ENCODE measurements around the gene FOXO1.

FOXO1 gene

DNA sequence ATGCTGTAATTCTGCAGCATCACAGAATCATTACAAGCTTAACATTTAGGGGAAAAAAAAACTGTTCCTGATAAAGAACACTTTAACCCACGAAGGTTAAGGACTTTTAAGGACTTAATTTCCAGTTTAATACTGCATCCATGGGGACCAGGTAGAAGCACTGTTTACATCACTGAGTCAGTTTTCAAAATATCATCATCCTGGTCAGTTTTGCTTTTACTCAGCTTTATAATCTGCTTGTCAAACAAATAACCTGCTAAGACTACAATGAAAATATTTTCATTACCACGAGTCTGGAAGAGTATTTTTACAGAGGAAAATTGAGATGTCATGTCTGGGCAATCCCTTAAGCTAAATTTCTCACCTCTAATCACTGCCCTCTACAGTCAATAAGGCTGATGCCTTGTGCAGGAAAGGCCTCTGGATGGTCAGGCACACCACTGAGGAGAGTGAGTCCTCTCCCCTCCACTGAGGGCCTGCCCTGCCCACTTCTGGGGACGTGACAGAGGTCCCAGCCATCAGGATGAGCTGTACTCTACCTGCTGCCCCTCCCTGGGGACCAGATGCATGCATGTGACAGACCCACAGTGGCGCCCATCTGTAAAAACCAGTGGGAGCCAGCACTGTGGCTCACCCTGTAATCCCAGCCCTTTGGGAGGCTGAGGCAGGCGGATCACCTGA is 31.0 kb downstream of the FOXO1 start:
- no peak for DNase-seq

DNA sequence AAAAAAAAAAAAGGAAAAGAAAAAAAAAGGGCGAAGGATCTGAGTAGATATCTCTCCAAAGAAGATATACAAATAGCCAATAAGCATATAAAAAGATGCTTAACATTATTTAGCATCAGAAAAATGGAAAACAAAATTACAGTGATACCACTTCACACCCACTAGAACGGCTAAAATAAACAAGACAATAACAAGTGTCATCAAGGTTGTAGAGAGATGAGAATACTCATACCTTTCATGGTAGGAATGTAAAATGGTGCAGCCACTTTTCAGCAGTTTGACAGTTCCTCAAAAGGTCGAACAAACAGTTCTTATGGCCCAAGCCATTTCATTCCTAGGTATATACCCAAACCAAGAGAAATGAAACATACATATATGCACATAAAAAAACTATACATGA is 33.5 kb downstream of the FOXO1 start:
- DNase-seq, result no peak

DNA sequence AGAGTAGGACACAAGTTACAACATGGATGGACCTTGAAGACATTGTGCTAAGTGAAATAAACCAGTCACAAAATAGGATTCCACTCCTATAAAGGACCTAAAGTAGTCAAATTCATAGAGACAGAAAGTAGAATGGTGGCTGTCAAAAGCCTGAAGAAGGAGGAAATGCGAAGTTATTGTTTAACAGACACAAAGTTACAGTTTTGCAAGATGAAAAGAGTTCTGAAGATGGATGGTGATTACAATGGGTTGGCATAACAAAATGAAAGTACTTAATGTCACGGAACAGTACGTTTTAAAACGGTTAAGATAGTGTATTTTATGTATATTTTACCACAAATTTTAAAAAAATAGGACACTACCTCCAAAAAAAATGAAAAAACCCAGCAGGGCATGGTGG is 34.8 kb downstream of the FOXO1 start:
- DNase-seq, result no peak

DNA sequence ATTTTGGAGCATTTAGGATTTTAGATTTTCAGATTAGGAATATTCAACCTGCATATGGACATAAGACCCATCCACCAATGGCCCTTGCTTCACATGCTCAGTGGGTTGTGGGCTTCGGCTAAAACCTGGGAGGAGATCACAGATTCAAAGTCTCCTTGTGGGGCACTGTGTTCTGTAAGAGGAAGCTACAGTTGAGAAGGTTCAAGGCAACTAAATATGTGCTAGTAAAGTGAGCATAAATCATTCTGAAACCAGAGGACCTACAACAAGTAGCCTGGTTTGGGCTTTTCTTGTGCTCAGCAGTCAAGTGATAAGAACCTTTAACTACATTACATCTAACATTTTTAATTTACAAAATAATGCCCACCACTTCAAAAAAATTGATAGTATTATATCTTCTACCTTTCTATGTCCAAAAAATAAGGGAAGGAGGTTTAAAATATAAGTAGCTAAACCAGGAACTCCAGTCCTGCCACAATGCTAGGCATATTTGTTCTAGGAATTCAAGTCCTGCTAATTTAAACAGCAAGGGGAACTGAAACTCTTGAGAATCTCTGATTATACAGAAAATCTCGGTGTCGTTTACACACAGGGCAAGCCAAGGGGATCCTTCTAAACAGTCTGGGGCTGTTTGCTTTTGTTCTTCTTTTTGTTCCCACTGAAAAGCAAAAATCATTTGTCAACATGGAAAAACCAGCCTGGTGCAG is 36.6 kb downstream of the FOXO1 start:
- DNase-seq, result no peak

DNA sequence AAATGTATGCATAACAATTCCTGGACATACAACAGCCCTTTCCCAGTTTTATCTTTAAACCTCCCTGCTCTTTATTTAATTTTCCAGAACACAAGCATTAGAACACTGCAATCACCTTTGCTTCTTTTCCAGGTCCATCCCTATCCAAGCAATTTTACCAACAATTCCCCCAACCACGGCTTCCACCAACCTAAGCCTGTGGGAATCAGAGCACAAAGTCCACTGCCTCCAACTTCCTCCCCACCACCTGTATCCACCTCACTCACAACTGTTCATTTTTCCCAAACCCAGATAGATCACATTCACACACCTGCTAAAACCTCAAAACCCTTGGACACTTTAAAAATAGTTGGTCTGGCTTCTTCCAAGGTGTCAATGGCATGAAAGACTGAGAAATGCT is 39.5 kb downstream of the FOXO1 start:
- DNase-seq, result no peak

DNA sequence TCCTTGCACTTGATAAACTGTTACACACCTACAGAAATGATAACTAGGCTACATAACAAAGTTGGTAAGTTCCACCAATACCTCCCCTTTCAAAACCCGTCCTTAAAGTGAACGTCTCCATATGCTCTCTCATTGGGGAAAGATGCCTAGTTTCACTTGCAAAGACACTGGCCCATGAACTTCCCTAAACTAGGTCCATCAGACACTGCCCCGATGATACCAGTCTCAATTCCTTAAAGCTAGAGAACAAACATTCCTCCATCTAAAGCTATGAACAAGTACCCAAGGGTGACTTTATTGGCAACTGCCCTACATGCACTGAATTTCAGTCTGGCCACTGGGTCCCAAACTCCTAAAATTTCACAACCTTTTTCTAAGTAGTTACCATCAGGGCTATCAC is 39.9 kb downstream of the FOXO1 start:
- DNase-seq, result no peak

DNA sequence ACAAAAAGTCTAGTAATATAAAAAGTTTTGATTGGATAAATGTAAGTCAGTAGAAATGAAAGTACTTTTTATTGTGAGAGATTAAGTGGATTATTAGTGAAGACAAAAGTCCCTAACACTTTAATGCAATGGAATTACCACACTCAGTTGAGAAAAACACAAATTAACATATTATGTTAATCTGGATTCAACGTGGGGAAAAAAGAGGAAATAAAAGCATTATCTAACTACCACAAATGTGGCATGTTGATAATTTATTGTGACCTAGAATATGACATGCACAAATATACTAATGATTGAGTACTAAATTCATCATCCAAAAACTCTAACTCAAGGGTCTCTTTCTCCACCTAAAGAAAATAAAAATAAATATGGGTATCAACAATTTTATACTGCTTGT is 41.5 kb downstream of the FOXO1 start:
- DNase-seq, result no peak

DNA sequence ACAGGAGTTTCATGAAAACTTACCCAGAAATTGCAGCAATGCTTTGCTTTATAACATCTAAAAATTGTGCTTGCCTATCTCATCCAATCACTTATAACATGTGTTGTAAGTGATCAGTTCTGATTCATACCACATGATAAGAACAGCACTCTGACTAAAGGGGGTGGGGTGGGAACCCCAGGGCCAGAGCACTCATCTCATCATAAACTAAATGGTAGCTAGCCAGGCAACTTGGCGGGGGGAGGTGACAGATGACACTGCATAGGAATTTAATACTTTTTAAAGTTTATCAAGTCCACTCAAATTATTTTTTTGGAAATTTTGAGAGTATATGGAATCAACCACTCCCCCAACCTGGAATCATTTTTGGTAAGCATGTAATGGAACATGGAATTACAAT is 42.1 kb downstream of the FOXO1 start:
- no peak for DNase-seq

DNA sequence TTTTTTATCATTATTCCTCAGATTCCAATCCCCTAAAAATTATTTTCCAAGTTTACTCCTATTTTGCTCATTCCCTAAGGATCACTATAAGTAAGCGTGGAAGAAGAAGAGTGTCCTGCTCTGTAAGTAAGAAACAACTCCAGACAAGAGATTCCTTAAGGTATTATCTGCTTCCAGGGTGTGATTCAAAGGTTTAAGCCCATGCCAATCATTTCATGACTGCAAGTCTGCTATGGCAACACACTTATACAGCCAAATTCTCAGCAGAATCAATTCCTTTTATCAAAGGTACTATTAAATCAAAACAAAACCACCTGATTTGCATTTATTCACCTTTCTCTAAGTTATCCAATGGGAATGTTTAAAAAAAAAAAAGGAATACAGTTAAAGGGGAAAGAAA is 43.7 kb downstream of the FOXO1 start:
- no peak for DNase-seq

DNA sequence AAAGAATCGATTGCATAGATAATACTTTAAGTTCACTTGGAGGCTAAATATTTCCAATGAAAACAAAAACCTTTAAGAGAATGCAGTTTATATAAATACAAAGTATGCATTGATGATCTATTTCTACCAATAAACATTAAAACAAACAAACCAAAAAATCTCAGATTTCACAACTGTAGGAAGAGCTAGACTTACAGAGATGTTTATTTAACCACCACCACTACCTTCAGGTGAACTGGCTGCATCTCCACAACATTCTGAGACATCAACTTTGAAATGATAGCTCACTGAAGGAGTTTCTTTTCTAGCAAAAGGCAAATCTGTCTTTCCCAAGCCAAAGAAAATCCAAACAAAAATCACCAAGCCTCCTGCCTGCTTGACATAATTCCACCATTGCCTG is 44.2 kb downstream of the FOXO1 start:
- DNase-seq, result no peak

DNA sequence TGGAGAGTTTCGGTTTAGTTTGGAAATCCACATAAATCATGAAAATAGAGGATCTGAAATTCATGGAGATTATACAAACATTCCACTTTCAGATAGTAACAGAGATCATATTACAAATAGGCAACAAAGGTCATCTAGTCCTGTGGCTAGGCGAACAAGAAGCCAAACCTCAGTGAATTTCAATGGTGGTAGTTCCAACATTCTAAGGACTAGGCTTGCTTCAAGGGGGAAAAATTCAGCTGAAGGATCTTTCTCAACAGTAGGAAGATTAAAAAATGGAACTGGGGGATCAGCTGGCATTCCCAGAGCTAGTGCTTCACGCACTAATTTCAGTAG is 47.0 kb downstream of the FOXO1 start:
- no peak for DNase-seq

DNA sequence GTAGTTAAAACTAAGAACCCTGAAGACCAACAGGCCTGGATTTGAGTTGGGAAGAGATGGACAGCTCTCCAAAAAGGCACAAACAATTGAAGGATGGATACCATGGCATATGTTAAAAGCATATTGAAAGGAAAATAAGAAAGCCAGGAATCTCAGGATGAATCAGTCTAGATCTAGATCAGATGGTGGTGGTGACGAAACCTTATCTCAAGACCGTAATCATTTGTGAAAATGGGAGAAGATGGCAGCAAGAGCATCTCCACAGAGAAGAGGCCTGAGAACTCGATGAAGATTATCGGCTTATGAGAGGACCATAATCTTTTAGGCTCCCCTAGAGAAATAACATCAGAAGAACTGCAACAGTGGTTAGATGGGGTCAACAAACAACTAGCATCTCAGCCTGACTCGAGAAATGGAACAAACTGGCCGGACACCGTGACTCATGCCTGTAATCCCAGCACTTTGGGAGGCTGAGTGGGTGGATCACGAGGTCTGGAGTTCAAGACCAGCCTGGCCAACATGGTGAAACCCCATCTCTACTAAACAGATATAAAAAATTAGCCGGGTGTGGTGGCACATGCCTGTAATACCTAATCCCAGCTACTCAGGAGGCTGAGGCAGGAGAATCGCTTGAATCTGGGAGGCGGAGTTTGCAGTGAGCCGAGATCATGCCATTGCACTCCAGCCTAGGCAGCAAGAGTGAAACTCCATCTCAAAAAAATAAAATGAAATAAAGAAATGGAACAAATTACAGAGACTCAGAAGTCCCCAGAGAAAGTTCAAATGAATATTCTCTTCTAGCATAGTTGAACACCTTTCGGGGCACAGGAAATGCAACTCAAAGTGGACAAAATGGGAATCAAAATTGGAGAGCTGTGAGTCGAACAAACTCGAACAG is 47.6 kb downstream of the FOXO1 start:
- no peak for DNase-seq

DNA sequence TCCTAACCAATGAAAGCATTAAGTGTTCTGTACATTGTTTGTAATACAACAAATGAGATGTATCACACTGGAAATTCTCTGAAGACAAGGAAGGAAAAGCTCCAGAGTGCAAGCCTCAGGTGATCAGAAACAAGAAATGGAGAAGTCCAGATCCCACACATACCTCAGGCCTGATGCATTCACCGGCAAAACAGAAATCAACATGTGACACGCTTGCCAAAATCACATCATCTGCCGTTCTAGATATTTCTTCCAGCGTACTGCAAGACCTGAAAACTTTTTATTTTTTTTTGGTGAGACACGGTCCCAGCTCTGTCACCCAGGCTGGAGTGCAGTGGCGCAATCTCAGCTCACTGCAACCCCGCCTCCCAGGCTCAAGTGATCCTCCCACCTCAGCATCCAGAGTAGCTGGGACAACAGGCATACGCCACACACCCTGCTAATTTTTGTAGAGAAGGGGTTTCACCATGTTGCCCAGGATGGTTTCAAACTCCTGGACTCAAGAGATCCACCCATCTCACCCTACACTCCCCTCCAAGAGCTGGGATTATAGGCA is 48.6 kb downstream of the FOXO1 start:
- DNase-seq, result no peak

DNA sequence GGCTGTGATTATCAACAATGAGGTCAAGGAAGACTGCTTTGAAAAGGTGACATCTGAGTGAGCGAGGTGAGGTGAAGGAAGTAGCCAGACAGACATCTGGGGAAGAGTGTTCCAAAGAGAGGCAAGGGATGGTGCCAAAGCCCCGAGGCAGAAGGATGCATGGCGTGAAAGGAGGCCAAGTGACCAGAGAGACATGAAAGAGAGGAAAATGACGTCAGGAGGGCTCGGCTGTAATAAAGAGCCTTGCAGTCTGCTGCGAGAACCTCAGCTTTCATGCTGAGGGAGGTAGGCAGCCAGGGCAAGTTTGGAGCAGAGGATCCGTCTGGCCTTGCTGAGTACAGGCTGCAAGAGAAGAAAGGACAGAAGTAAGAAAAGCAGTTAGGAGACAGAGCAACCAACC is 50.8 kb downstream of the FOXO1 start:
- no peak for DNase-seq

DNA sequence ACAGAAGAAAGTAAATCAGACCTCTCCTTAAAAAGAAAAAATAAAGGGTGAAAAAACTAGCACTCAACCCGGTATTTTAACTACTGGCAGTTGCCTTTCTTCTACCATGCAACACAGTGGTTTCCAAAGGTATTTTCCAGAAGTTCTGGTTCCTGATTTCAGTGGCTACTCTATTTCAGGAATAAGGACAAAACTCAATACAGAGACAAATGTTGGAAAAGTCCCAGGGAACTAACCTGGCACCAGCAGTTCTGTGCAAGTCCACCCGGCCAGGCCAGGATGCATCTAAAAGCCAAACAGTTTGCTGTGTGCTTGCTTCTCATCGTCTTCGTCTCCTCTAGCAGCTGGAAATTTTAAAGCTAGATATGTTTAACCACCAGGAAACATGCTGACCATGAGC is 52.5 kb downstream of the FOXO1 start:
- DNase-seq, result no peak

DNA sequence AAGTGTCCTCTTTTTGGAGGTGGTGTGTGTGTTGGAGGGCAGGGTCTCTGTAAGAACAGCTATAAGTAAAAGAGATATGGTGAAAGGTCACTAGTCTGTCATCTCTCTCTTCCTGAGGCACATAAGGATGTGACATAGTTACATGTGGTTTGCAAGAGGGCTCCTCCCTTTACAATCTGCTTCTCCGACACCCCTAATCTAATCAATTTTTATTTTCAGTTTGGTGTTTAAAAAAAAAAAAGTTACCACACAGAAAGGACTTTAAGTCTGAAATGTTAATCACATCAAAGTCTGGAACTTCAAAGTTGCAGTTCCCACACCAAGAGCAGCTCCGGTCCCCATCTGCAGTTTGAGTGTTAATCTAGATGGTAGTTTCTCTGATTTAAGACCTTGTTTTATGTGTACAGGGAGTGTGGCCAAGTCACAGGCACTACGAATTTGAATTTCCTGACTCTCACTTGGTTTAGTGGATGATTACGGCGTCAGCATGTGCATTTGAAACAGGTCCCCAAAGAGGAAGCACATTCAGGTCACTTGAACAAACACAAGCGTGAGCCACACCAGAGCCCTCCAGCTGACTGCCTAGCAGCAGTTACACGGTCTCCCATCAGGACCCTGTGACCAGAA is 53.1 kb downstream of the FOXO1 start:
- peak in 1 of 4 experiments; percentile 22 for DNase-seq

DNA sequence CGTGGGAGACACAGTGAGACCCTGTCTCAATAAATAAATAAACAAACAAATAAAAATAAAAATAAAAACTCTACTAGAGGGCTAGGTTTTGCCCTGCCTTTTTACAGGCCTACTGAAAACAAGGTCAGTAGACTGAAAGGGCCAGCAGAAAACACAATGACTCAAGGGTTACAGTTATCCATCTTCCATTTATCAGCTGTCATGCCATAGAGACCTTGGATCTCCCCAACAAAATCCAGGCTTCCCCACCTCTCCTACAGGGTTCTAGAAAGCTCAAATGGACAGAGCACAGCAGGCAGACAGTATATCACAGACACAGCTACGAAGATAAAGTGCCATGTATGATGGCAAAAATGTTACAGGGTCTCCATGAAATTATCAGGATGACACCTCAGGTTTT is 54.4 kb downstream of the FOXO1 start:
- no peak for DNase-seq

DNA sequence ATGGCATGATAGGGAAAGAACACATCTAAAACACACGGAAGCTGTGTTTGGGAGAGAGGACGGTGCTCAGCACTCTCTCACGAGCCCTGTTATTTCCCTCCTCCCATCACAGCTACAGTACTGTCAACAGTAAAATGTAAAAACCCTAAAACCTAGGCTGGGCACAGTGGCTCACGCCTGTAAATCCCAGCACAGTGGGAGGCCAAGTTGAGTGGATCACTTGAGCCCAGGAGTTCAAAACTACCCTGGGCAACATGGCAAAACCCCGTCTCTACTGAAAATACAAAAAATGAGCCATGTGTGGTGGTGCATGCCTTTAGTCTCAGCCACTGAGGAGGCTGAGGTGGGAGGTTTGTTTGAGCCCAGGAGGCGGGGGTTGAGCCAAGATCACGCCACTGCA is 54.8 kb downstream of the FOXO1 start:
- DNase-seq, result no peak

DNA sequence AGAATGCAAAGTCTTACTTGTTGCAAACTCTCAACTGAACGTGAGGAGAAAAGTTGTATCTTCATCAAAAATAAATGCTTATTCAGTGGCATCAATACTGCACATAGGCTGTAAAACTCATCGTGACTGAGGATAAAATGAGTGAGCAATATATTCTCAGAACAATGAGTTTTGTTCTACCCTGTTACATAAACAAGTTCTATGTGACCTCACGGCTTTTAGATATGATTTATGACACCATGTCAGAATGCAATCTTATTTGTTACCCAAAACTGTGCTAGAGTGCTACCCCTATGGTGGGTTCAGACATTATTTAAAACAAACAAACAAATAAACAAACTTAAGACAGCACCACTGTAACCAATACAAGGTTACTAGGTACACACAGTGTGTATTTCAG is 55.4 kb downstream of the FOXO1 start:
- DNase-seq, result no peak

DNA sequence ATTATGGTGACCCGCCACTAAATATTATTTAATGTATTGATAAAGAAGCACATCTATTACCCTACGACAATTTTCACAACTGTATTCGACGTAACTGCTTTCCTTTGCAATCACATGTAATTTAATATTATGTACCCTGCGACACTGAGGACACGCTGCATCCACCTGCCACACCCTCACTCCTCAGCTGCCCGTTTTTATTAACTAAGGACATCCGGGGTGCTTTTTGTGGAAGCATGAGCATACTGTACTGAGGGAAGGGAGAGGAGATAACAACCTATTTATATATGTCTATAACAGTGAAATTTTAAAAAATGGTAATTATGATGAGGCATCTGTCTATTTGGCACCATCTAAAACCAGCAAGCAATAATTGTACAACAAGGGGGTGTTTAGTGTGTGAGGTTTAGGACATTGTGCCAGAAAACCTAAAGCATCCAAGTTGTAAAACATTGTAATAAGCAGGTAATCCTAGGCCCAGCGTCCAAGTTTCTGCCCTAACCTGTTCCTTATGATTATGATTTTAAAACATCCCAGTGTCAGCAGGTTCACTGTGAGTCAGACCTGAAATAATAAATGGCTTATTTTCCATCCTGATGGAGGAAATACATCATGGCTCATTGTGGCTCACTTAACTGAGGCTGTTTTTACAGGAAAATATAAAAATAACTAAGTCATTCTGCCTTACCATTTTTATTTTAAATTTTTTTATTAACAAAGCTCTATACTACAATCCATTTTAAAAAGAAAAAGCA is 56.3 kb downstream of the FOXO1 start:
- no peak for DNase-seq

DNA sequence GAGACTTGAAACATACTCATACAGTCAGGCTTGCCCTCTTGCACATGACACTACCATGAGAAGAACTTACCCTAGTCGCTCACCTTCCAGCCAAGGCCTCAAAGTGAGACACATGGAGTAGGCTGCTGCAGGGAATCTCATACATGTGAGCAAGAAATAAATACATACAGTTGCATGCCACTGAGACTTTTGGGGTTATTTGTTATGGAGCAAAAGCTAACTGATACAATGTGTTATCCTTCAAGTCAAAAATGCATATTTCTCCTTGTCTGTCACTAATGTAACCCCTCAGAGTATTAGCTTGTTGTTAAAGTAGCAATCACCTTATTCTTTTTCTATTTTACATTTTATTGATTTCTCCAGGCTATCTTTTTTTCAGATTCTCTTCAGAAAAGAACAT is 58.1 kb downstream of the FOXO1 start:
- no peak for DNase-seq

DNA sequence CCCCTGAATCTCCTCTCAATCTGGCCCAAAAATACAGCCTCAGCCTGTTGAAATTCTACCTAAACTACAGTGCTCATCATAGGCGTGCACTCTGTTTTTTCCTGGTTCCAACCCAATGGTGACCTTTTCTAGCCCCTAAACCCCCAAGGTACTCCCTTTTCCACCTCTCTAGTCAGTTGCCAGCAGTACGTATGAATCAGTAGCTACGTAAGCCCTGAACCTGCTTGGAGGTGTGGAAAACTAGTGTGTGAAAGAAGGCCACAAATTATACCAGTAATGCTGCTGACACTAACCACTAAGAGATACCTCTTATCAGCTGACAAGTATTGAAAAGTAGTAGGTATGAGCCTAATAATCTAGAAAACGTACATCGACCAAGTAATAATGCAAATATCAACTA is 60.9 kb downstream of the FOXO1 start:
- no peak for DNase-seq

DNA sequence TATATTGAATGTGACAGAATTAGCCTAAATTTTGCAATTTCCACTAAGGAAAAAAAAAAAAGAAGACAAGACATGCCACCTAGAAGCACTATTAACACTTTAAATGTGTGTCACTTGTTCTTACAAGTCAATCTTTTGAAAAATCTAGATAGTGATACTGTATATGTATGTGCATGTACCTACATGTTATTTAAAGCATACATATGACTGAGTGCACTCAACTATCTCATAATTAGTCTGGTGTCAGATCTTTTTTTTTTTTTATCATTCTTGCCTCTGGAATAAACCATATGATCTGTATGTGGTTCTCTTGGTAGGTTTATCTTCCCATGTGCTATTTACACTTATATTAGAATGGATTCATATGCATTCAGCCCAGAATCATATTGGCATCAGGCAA is 62.3 kb downstream of the FOXO1 start:
- DNase-seq, result no peak
